Measurements from ENCODE around the gene GBP6. TPM values are rescaled to one million over a fixed set of nuclear protein-coding genes. Genes with fewer than 3 reads are reported as not detected.

Gene GBP6
- total RNA-seq, 2 experiments from 2014 or later, result 0.19 to 0.82 TPM

Other genes with a start within 250 kb of the GBP6 start
- 100 to 1,000 TPM; 150 to 194 TPM for gene GBP2, start 237.9 kb upstream of the GBP6 start, total RNA-seq
- gene GBP7, start 188.1 kb upstream of the GBP6 start, total RNA-seq, result under 1 TPM; 0.18 to 0.28 TPM
- 10 to 100 TPM; 69.7 to 78.6 TPM for gene GBP4, start 165.1 kb upstream of the GBP6 start, total RNA-seq
- 100 to 1,000 TPM; 279 to 362 TPM for gene GBP5, start 91.2 kb upstream of the GBP6 start, total RNA-seq
- 10 to 100 TPM; 15.7 to 16.5 TPM for gene LRRC8B, start 160.8 kb downstream of the GBP6 start, total RNA-seq

All from activated CD8-positive, alpha-beta memory T cell treated with anti-CD3 and anti-CD28 coated beads, Interleukin-2, amount 10 ng/mL, durations not matched to agents 7 days and 5 days (primary cell).